Measurements from ENCODE around the gene CCDC8.

Gene CCDC8

DNA sequence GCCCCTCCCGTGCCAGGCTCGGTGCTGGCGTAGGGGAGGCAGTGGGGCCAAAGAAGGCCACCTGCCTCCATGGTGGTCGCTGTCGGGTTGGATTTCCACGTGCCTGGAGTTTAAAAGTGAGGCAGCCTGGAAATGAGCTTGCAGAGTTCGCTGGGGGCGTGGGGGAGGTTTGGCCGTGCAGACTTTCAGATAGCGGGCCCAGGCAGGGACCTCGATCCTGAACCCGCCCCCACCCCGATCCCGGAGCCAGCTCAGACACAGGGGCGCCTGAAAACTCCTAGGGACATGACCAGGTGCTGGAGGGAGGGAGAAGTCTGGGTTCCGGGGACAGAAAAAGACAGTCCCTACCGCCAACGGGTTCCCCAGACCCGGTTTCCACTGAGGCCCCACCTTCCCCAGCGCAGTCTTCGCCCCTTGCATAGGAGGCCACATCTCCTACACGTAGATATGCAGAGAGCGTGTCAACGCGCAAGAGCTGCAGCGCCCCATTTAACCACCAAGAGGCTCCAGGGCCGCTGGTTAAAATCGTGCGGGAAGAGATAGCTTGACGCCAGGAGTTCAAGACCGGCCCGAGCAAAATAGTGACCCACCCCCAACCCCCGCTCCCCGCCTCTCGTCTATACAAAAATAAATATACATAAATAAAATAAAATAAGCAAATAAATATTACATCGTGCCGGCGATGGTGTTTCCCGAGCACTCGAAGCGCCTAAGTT, 8.5 kb downstream of the CCDC8 start:
- in situ Hi-C loops (cut with MboI; ENCODE audit: low sequenced_read_pairs), result no loop called here

- in situ Hi-C loops (cut with MboI; ENCODE audit: low sequenced_read_pairs), result no loop called here
Measured at GRCh38 chr19:46404055-46404752, 9.2 kb downstream of the CCDC8 start.

DNA sequence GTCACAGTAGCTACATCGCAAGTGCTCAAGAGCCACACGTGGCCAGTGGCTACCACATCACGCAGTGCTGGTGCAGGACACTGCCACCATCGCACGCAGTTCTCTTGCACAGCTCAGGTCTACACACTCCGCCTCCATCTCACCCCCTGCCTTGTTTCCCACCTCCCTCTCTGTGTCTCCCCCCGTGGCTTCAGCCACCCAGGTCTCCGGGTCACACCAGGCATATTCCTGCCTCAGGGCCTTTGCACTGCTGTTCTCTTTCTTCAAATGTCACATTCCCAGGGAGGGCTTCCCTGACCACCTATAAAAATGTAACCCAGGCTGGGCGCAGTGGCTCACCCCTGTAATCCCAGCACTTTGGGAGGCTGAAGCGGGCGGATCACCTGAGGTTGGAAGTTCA, 10.6 kb downstream of the CCDC8 start:
- in situ Hi-C loops (cut with MboI; ENCODE audit: low sequenced_read_pairs), result no loop called here

DNA sequence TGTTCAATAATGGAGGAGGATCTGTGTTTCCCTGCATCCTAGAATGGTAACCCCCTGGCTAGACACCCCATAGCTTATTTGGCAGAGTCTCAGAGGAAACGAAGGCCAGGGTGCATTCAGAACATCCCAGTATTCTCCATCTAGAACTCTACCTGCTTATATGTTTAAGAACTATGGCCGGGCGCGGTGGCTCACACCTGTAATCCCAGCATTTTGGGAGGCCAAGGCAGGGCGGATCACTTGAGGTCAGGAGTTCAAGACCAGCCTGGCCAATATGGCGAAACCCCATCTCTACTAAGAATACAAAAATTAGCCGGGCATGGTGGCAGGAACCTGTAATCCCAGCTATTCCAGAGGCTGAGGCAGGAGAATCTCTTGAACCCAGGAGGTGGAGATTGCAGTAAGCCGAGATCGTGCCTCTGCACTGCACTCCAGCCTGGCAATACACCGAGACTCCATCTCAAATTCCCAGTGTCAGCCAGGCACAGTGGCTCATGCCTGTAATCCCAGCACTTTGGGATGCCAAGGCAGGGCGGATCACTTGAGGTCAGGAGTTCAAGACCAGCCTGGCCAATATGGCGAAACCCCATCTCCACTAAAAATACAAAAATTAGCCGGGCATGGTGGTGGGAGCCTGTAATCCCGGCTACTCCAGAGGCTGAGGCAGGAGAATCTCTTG, 15.4 kb downstream of the CCDC8 start:
- in situ Hi-C loops (cut with MboI; ENCODE audit: low sequenced_read_pairs), result loop anchor here (10.0 kb wide), 1 partner anchor 87 kb away; no protein-coding TSS in a partner anchor

GRCh38 chr19:46394402-46394797, 19.0 kb downstream of the CCDC8 start:
- in situ Hi-C loops (cut with MboI; ENCODE audit: low sequenced_read_pairs), result loop anchor here (10.0 kb wide), 1 partner anchor 90 kb away; no protein-coding TSS in a partner anchor

DNA sequence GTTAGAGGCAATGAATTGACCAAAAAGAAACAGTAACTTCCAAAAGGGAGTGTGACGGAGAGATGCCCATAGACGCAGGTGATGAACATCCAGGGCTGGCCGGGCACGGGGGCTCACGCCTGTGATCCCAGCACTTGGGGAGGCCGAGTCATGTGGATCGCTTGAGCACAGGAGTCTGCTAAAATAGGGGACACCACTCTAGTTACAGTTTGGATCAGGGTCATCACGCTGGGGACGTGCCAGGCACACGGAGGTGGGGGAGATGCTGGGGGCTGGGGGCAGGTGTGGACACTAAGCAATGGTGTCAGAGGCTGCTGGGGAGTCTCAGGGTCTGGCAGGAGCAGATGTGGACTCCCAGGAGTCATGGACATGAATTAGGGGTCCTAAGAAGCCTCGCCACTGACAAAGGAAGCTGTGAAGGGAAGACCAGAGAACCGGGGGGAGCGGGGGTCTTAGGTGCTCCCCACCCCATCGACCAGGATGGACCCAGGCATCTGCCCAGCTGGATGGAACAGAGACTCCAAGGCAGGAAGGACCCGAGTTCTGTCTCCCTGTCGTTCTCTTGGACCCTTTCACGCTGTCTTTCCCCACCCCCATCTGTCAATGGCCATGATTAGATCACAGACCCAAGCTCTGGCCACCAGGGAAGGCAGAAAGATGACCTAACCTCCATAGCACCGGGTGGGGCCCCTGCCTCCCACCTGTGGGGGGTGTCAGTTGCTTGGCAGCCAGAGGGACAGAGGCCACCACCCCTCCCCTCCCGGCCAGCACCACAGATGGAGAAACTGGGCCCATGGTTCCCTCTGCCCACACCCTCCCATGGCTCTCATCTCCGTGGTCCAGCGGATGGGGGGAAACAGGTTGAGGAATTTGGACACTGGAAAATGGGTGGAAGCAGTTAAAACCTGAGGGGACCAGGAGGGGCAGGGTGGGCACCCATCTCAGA, 19.6 kb downstream of the CCDC8 start:
- in situ Hi-C loops (cut with MboI; ENCODE audit: low sequenced_read_pairs), result loop anchor here (10.0 kb wide), 1 partner anchor 91 kb away; no protein-coding TSS in a partner anchor

- in situ Hi-C loops (cut with MboI; ENCODE audit: low sequenced_read_pairs), result loop anchor here (10.0 kb wide), 1 partner anchor 92 kb away; no protein-coding TSS in a partner anchor
Measured at GRCh38 chr19:46392837-46393236, 20.5 kb downstream of the CCDC8 start.

GRCh38 chr19:46392252-46392801, 21.0 kb downstream of the CCDC8 start:
- in situ Hi-C loops (cut with MboI; ENCODE audit: low sequenced_read_pairs), result loop anchor here (10.0 kb wide), 1 partner anchor 92 kb away; no protein-coding TSS in a partner anchor

- in situ Hi-C loops (cut with MboI; ENCODE audit: low sequenced_read_pairs), result loop anchor here (10.0 kb wide), 1 partner anchor 93 kb away; no protein-coding TSS in a partner anchor
Measured at GRCh38 chr19:46391296-46392251, 21.8 kb downstream of the CCDC8 start.

DNA sequence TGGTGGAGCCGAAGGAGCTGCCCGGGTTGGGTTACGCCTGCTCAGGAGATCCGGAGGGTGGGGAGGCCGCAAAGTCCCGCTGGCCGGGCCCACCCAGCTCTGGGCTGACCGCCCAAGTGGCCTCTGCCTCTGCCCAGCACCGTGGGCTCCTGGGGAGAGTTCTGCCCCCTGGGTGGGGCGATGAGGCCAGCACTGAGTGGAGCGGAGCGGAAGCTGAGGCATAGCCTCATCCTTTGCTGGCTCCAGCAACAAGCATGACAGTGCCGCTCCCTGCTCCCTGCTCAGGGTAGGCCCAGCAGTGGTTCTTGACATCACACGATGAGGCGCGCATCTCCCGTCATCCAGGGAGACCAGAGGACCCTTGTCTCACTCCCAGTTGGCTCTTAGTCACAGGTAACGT, 22.5 kb downstream of the CCDC8 start:
- in situ Hi-C loops (cut with MboI; ENCODE audit: low sequenced_read_pairs), result loop anchor here (10.0 kb wide), 1 partner anchor 94 kb away; no protein-coding TSS in a partner anchor

GRCh38 chr19:46390121-46390858, 23.1 kb downstream of the CCDC8 start:
- in situ Hi-C loops (cut with MboI; ENCODE audit: low sequenced_read_pairs), result loop anchor here (10.0 kb wide), 1 partner anchor 95 kb away; no protein-coding TSS in a partner anchor

- in situ Hi-C loops (cut with MboI; ENCODE audit: low sequenced_read_pairs), result no loop called here
Measured at GRCh38 chr19:46388311-46389095, 24.9 kb downstream of the CCDC8 start.

GRCh38 chr19:46387713-46388130, 25.6 kb downstream of the CCDC8 start:
- in situ Hi-C loops (cut with MboI; ENCODE audit: low sequenced_read_pairs), result no loop called here

DNA sequence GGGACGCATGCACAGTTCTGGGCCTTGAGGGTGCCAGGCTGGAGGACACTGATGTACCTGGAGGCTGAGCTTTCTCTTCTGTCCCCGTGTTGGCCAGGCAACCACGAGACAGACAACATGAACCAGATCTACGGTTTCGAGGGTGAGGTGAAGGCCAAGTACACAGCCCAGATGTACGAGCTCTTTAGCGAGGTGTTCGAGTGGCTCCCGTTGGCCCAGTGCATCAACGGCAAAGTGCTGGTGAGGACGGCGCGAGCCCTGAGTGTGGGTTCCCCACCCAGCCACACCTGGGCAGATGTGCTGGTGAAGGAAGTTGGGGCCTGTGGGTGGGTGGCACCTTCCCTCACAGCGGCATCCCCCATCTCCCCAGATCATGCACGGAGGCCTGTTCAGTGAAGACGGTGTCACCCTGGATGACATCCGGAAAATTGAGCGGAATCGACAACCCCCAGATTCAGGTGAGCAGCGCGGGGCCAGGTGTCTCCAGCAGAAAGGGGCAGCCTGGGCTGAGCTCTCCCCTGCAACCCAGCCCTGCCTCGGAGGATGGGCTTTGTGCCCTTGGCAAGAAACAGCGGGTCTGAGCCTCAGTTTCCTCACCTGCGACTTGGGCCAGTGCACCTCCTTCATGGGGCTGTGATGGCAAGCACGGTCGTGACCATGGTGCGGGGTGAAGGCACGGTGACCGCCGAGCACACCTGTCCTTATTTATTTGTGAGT, 26.2 kb downstream of the CCDC8 start:
- in situ Hi-C loops (cut with MboI; ENCODE audit: low sequenced_read_pairs), result no loop called here

DNA sequence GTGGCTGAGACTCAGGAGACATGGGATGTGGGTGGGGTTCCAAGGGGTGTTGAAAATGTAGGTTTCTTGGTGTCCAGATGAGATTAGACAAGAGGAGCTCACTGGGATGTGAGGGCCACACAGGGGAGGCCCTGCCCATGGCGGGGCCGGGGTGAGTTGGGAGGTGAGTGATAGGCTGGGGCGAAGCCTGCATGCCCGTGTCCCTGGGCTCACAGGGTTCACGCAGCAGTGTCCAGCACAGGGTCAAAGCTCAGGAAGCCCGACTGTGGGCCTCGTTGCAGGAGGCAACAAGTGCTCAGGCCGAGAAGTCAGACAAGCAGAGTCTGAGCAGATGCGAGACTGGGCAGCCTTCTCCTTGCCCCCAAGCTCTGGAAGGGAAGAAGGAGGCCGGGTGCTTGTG, 27.2 kb downstream of the CCDC8 start:
- in situ Hi-C loops (cut with MboI; ENCODE audit: low sequenced_read_pairs), result no loop called here

GRCh38 chr19:46385636-46386035, 27.7 kb downstream of the CCDC8 start:
- in situ Hi-C loops (cut with MboI; ENCODE audit: low sequenced_read_pairs), result no loop called here

- in situ Hi-C loops (cut with MboI; ENCODE audit: low sequenced_read_pairs), result no loop called here
Measured at GRCh38 chr19:46384396-46384795, 29.0 kb downstream of the CCDC8 start.

Data from HL-60/S4 (cell line).